Right renal cortex interstitium (tissue), 3 donors: ENCODE results near the gene GPC5. TPM values are rescaled to one million over a fixed set of nuclear protein-coding genes. Genes with fewer than 3 reads are reported as not detected.

Experiments
- DNase-seq, 3 donors: peaks; one replicate each; pipeline ENCODE4 v3.0.0-alpha.2; 2013; ENCODE audit warnings: low read depth in 3 of 3, low spot score in 2 of 3
- polyA plus RNA-seq, 3 donors: library from polyadenylated mRNA; unstranded; fragments of 120-200 nt; gene quantifications; one replicate each; pipeline ENCODE4 v1.2.1, GENCODE V29; 2013; ENCODE audit not compliant: insufficient read length in 3 of 3

The GPC5 gene
- polyA plus RNA-seq, 3 donors = 3.5 to 6.2 (median 4.8) TPM

- no peak for DNase-seq
Measured at GRCh38 chr13:91450913-91451312, 52.5 kb downstream of the GPC5 start.

GRCh38 chr13:91454666-91455065, 56.2 kb downstream of the GPC5 start:
- no peak for DNase-seq

GRCh38 chr13:91456837-91457236, 58.4 kb downstream of the GPC5 start:
- DNase-seq = no peak

GRCh38 chr13:91459485-91459884, 61.1 kb downstream of the GPC5 start:
- DNase-seq = no peak

- DNase-seq = no peak
Measured at GRCh38 chr13:91464336-91464735, 65.9 kb downstream of the GPC5 start.

- no peak for DNase-seq
Measured at GRCh38 chr13:91467236-91467635, 68.8 kb downstream of the GPC5 start.

GRCh38 chr13:91468301-91468700, 69.9 kb downstream of the GPC5 start:
- DNase-seq = no peak

- DNase-seq = no peak
Measured at GRCh38 chr13:91470084-91470621, 71.7 kb downstream of the GPC5 start.

- DNase-seq = no peak
Measured at GRCh38 chr13:91470681-91471080, 72.3 kb downstream of the GPC5 start.

GRCh38 chr13:91482427-91482826, 84.0 kb downstream of the GPC5 start:
- no peak for DNase-seq

- DNase-seq = no peak
Measured at GRCh38 chr13:91491980-91492379, 93.6 kb downstream of the GPC5 start.

- no peak for DNase-seq
Measured at GRCh38 chr13:91493442-91493841, 95.0 kb downstream of the GPC5 start.

- no peak for DNase-seq
Measured at GRCh38 chr13:91498298-91498697, 99.9 kb downstream of the GPC5 start.

- no peak for DNase-seq
Measured at GRCh38 chr13:91504216-91504615, 105.8 kb downstream of the GPC5 start.

- no peak for DNase-seq
Measured at GRCh38 chr13:91506759-91507158, 108.3 kb downstream of the GPC5 start.

GRCh38 chr13:91510058-91510457, 111.6 kb downstream of the GPC5 start:
- no peak for DNase-seq

- DNase-seq = no peak
Measured at GRCh38 chr13:91513790-91514189, 115.4 kb downstream of the GPC5 start.

GRCh38 chr13:91516799-91517198, 118.4 kb downstream of the GPC5 start:
- no peak for DNase-seq

GRCh38 chr13:91520952-91521351, 122.5 kb downstream of the GPC5 start:
- no peak for DNase-seq

GRCh38 chr13:91523116-91523515, 124.7 kb downstream of the GPC5 start:
- no peak for DNase-seq

- no peak for DNase-seq
Measured at GRCh38 chr13:91526543-91527033, 128.2 kb downstream of the GPC5 start.

- no peak for DNase-seq
Measured at GRCh38 chr13:91529739-91530482, 131.5 kb downstream of the GPC5 start.
